B cell (primary cell): ENCODE data around the gene RALA.

ENCODE experiments used
- EZH2 ChIP-seq: IDR thresholded peaks from 2 replicates; pipeline ENCODE4 v1.6.1; 2012; ENCODE audit warnings: borderline replicate concordance, low read depth, mild to moderate bottlenecking, moderate library complexity, low read length; ENCODE audit not compliant: insufficient read depth, poor library complexity, severe bottlenecking
- TF ChIP-seq, protein P1 (sequence below): fragments of 200-600 bp; IDR thresholded peaks from one replicate; pipeline ENCODE4 v1.8.0; 2022; ENCODE audit warnings: antibody characterized with exemption, mild to moderate bottlenecking

DNA sequence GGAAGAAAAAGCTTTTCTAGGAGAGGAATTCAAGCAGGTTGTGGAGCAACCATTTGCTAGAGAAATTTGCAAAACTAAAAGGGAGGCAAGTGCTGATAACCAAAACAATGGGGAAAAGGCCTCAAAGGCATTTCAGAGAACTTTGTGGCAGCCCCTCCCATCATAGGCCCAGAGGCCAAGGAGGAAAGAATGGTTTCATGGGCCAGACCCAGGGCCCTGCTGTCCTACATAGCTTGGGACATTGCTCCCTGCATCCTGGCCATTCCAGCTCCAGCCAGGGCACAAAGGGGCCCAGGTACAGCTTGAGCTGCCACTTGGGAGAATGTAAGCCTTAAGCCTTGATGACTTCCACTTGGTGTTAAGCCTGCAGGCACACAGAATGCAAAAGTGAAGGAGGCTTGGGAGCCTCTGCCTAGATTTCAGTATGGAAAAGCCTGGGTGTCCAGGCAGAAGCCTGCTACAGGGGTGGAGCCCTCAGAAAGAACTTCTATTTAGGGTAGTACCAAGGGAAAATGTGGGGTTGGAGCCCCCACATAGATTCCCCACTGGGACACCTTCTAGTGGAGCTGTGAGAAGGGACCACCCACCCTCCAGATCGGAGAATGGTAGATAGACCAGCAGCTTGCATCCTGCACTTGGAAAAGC lies 91.2 kb downstream of the RALA start:
- TF ChIP-seq, protein P1, sequence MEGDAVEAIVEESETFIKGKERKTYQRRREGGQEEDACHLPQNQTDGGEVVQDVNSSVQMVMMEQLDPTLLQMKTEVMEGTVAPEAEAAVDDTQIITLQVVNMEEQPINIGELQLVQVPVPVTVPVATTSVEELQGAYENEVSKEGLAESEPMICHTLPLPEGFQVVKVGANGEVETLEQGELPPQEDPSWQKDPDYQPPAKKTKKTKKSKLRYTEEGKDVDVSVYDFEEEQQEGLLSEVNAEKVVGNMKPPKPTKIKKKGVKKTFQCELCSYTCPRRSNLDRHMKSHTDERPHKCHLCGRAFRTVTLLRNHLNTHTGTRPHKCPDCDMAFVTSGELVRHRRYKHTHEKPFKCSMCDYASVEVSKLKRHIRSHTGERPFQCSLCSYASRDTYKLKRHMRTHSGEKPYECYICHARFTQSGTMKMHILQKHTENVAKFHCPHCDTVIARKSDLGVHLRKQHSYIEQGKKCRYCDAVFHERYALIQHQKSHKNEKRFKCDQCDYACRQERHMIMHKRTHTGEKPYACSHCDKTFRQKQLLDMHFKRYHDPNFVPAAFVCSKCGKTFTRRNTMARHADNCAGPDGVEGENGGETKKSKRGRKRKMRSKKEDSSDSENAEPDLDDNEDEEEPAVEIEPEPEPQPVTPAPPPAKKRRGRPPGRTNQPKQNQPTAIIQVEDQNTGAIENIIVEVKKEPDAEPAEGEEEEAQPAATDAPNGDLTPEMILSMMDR = no peak
- TF ChIP-seq EZH2 = no peak
